HFF-Myc (cell line): Measurements from ENCODE around the gene MIPOL1.

Experiments
- DNase-seq: peaks from one replicate; pipeline ENCODE4 v3.0.0-alpha.2; 2011; ENCODE audit warnings: low read depth; ENCODE audit errors: extremely low read depth
- H3K4me3 ChIP-seq: replicated peaks from 2 replicates; pipeline ENCODE4 v1.5.1; 2011; ENCODE audit warnings: low read depth, mild to moderate bottlenecking, control low read depth, low read length
- TF ChIP-seq, protein P1 (sequence below): IDR thresholded peaks from 2 replicates; pipeline ENCODE4 v1.5.1; 2012; ENCODE audit warnings: mild to moderate bottlenecking, low read depth, low read length, control low read depth; ENCODE audit errors: missing control alignments

Gene MIPOL1

GRCh38 chr14:37429618-37430017 is 231.9 kb downstream of the MIPOL1 start:
- H3K4me3 ChIP-seq, result no peak overlapping the region
- TF ChIP-seq, protein P1, sequence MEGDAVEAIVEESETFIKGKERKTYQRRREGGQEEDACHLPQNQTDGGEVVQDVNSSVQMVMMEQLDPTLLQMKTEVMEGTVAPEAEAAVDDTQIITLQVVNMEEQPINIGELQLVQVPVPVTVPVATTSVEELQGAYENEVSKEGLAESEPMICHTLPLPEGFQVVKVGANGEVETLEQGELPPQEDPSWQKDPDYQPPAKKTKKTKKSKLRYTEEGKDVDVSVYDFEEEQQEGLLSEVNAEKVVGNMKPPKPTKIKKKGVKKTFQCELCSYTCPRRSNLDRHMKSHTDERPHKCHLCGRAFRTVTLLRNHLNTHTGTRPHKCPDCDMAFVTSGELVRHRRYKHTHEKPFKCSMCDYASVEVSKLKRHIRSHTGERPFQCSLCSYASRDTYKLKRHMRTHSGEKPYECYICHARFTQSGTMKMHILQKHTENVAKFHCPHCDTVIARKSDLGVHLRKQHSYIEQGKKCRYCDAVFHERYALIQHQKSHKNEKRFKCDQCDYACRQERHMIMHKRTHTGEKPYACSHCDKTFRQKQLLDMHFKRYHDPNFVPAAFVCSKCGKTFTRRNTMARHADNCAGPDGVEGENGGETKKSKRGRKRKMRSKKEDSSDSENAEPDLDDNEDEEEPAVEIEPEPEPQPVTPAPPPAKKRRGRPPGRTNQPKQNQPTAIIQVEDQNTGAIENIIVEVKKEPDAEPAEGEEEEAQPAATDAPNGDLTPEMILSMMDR, result no peak
- no peak for DNase-seq

GRCh38 chr14:37434867-37435266 is 237.1 kb downstream of the MIPOL1 start:
- TF ChIP-seq, protein P1, result no peak
- no peak overlapping the region for H3K4me3 ChIP-seq
- no peak for DNase-seq

DNA sequence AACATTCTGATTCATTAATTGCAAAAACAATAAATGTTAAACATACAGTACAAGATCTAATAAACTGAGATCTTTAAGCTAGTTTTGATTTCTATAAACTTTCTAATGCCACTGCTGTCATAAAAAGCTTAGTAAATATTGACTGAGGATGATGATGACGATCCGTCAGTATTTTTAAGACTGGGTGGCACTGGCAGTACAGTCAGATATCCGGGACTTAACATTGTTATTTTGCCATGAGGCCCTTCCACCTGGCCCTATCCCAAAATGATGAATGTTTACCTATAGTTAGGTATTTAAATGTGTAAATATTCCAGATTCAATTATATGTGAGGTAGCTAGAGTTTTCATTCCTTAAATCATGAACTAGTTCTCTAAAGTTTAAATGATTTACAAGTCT is 238.8 kb downstream of the MIPOL1 start:
- H3K4me3 ChIP-seq, result no peak overlapping the region
- TF ChIP-seq, protein P1, result no peak
- no peak for DNase-seq

DNA sequence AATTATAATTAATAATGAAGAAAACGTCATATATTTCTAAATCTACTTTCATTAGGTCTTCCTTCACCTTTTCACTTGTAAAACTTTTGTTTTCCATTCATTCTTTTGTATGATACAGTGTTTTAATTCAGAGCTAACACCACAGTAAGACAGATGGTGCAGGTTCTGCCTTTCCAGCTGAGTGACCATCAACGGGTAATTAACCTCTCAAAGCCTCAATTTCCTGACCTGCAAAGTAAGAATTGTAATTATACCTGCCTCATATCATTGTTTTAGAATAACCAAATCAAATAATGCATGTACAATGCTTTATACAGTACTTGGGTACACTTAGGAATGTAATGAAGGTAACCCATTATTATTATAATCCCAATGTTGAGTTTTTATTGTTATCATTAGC is 239.8 kb downstream of the MIPOL1 start:
- DNase-seq, result no peak
- H3K4me3 ChIP-seq, result no peak overlapping the region
- TF ChIP-seq, protein P1, result no peak

- no peak overlapping the region for H3K4me3 ChIP-seq
- DNase-seq, result no peak
- TF ChIP-seq, protein P1, result no peak
Measured at GRCh38 chr14:37438444-37438843, 240.7 kb downstream of the MIPOL1 start.

GRCh38 chr14:37443461-37443860 is 245.7 kb downstream of the MIPOL1 start:
- H3K4me3 ChIP-seq, result no peak overlapping the region
- TF ChIP-seq, protein P1, result no peak
- DNase-seq, result peak; percentile 42

- TF ChIP-seq, protein P1, result no peak
- DNase-seq, result no peak
Measured at GRCh38 chr14:37447883-37448391, 250.2 kb downstream of the MIPOL1 start.

More at GRCh38 chr14:37447883-37448391, 250.2 kb downstream of the MIPOL1 start:
- no peak overlapping the region for H3K4me3 ChIP-seq
